Myocyte (in vitro differentiated cells): ENCODE data around the gene IL17C. TPM values are rescaled to one million over a fixed set of nuclear protein-coding genes. Genes with fewer than 3 reads are reported as not detected.

Source experiments
- DNase-seq: peaks from one replicate; pipeline ENCODE4 v3.0.0-alpha.2; 2012; ENCODE audit warnings: low read depth
- total RNA-seq: library from RNA; depleted of rRNA; stranded (reverse); fragments of >200 nt; gene quantifications from 2 replicates; pipeline ENCODE4 v1.2.3, GENCODE V29; 2014

Gene IL17C
- total RNA-seq, 1 donor from 2014 or later = not detected

- DNase-seq = no peak
Observed at GRCh38 chr16:88681709-88682451, 43.5 kb downstream of the IL17C start.

GRCh38 chr16:88684569-88685155 is 46.3 kb downstream of the IL17C start:
- no peak for DNase-seq

- peak; percentile 35 for DNase-seq
Observed at GRCh38 chr16:88685156-88686061, 47.0 kb downstream of the IL17C start.

GRCh38 chr16:88686062-88686438 is 47.7 kb downstream of the IL17C start:
- no peak for DNase-seq

- DNase-seq = peak; percentile 79
Observed at GRCh38 chr16:88686439-88687253, 48.3 kb downstream of the IL17C start, which contains the start of gene SNAI3. SNAI3 (minus strand) TSS chr16:88686507; CDS start chr16:88686406, 101 bp downstream.

- DNase-seq = no peak
Observed at GRCh38 chr16:88687254-88687576, 48.8 kb downstream of the IL17C start.

GRCh38 chr16:88687676-88688012 is 49.3 kb downstream of the IL17C start:
- DNase-seq = no peak

- DNase-seq = peak; percentile 47
Observed at GRCh38 chr16:88688013-88688778, 49.8 kb downstream of the IL17C start.

Other genes starting within 250 kb of the IL17C start
- 0.70 and 0.94 TPM in 2 replicates for gene ZFPM1, start 185.3 kb upstream of the IL17C start, total RNA-seq
- gene ZC3H18, start 68.2 kb upstream of the IL17C start, total RNA-seq = 10.4 and 13.4 TPM in 2 replicates
- 0.26 and 1.0 TPM in 2 replicates for gene CYBA, start 12.5 kb downstream of the IL17C start, total RNA-seq
- gene MVD, start 24.5 kb downstream of the IL17C start, total RNA-seq = 55.8 and 177 TPM in 2 replicates
- 0.10 and 7.3 TPM in 2 replicates for gene SNAI3, start 47.9 kb downstream of the IL17C start, total RNA-seq
- 18.7 and 26.1 TPM in 2 replicates for gene RNF166, start 67.8 kb downstream of the IL17C start, total RNA-seq
- 12.6 and 20.6 TPM in 2 replicates for gene CTU2, start 67.9 kb downstream of the IL17C start, total RNA-seq
- gene PIEZO1, start 146.6 kb downstream of the IL17C start, total RNA-seq = 198 and 238 TPM in 2 replicates
- 0.16 and 1.9 TPM in 2 replicates for gene CDT1, start 165.2 kb downstream of the IL17C start, total RNA-seq
- gene APRT, start 173.4 kb downstream of the IL17C start, total RNA-seq = 86.9 and 89.3 TPM in 2 replicates
- 26.8 and 34.8 TPM in 2 replicates for gene GALNS, start 218.4 kb downstream of the IL17C start, total RNA-seq
- 60.1 and 69.5 TPM in 2 replicates for gene TRAPPC2L, start 218.6 kb downstream of the IL17C start, total RNA-seq
- gene PABPN1L, start 228.1 kb downstream of the IL17C start, total RNA-seq = 0.11 TPM in 1 of 2 replicates, not detected in the other